HG02943 (cell line): ENCODE data around the gene KDM4F.
"Not testable (repeated sequence)": the region's sequence is repeated elsewhere in the genome, so short reads cannot be mapped to it uniquely, and the experiment has no call there.

Source experiments
- ATAC-seq: cut with Tn5 transposase; IDR thresholded peaks from one replicate; pipeline ENCODE4 v1.9.1; 2021; ENCODE audit warnings: mild to moderate bottlenecking, low read depth, moderate library complexity; ENCODE audit not compliant: unreplicated experiment

KDM4F gene

GRCh38 chr11:95049122-95049521 is at the start of gene KDM4F:
TSS of gene KDM4F (plus strand) at chr11:95049422.
- not testable (repeated sequence) for ATAC-seq

- no peak for ATAC-seq
Measured at GRCh38 chr11:95003716-95004115, 45.5 kb upstream of the KDM4F start.

- no peak for ATAC-seq
Measured at GRCh38 chr11:95005642-95006041, 43.6 kb upstream of the KDM4F start.

- ATAC-seq = no peak
Measured at GRCh38 chr11:95011376-95011775, 37.8 kb upstream of the KDM4F start.

GRCh38 chr11:95014184-95014821 is 34.9 kb upstream of the KDM4F start:
- ATAC-seq = no peak

- ATAC-seq = no peak
Measured at GRCh38 chr11:95016139-95016538, 33.1 kb upstream of the KDM4F start.

- ATAC-seq = not testable (repeated sequence)
Measured at GRCh38 chr11:95021468-95021867, 27.8 kb upstream of the KDM4F start.

- no peak for ATAC-seq
Measured at GRCh38 chr11:95024958-95025357, 24.3 kb upstream of the KDM4F start, which contains the start of gene KDM4E. TSS of gene KDM4E (plus strand) at chr11:95025258. CDS start at chr11:95025558, 300 bp downstream.

- ATAC-seq = not testable (repeated sequence)
Measured at GRCh38 chr11:95025594-95025993, 23.6 kb upstream of the KDM4F start.

GRCh38 chr11:95028357-95028756 is 20.9 kb upstream of the KDM4F start:
- no peak for ATAC-seq

- no peak for ATAC-seq
Measured at GRCh38 chr11:95033051-95033450, 16.2 kb upstream of the KDM4F start.

GRCh38 chr11:95035316-95035715 is 13.9 kb upstream of the KDM4F start:
- ATAC-seq = no peak

GRCh38 chr11:95037356-95038035 is 11.7 kb upstream of the KDM4F start:
- ATAC-seq = not testable (repeated sequence)

GRCh38 chr11:95042239-95042638 is 7.0 kb upstream of the KDM4F start:
- ATAC-seq = no peak

GRCh38 chr11:95042906-95043305 is 6.3 kb upstream of the KDM4F start:
- ATAC-seq = no peak

GRCh38 chr11:95044010-95044409 is 5.2 kb upstream of the KDM4F start:
- no peak for ATAC-seq

- ATAC-seq = no peak
Measured at GRCh38 chr11:95045812-95046211, 3.4 kb upstream of the KDM4F start.

- no peak for ATAC-seq
Measured at GRCh38 chr11:95050595-95051202, 1.5 kb downstream of the KDM4F start.

GRCh38 chr11:95054356-95054755 is 5.1 kb downstream of the KDM4F start:
- no peak for ATAC-seq

GRCh38 chr11:95055283-95055897 is 6.2 kb downstream of the KDM4F start:
- ATAC-seq = peak; percentile 93

- no peak for ATAC-seq
Measured at GRCh38 chr11:95057959-95058358, 8.7 kb downstream of the KDM4F start.
